GM23338 (cell line): ENCODE measurements around the gene SRCAP.

ENCODE experiments used
- CREB1 ChIP-seq: fragments of 250-450 bp; sonication (Bioruptor Pico); IDR thresholded peaks from 2 replicates; pipeline ENCODE4 v1.5.0; 2020; ENCODE audit warnings: low read depth, mild to moderate bottlenecking, moderate library complexity
- CTCF ChIP-seq, 2 experiments: fragments of 200-600 bp in 1 of 2; sonication (generic) in 1 of 2; conservative IDR thresholded peaks; 2 replicates each; pipeline versions ENCODE4 v1.5.1 to v1.6.1; 2016 to 2017; ENCODE audit warnings: antibody characterized with exemption in 2 of 2, low read depth in 2 of 2, mild to moderate bottlenecking in 2 of 2, moderate library complexity in 1 of 2
- ETS1 ChIP-seq: IDR thresholded peaks from 2 replicates; pipeline ENCODE4 v1.6.1; 2016; ENCODE audit warnings: antibody characterized with exemption
- EZH2 ChIP-seq: fragments of 200-600 bp; sonication (generic); IDR thresholded peaks from one replicate; pipeline ENCODE4 v1.8.0; 2017; ENCODE audit warnings: antibody characterized with exemption, mild to moderate bottlenecking, low read depth; ENCODE audit not compliant: unreplicated experiment
- EZH2phosphoT487 ChIP-seq: fragments of 200-600 bp; sonication (generic); IDR thresholded peaks from one replicate; pipeline ENCODE4 v1.8.1; 2018; ENCODE audit warnings: antibody characterized with exemption; ENCODE audit not compliant: unreplicated experiment
- JUNB ChIP-seq: IDR thresholded peaks from one replicate; pipeline ENCODE4 v1.6.1; 2016; ENCODE audit warnings: antibody characterized with exemption; ENCODE audit not compliant: unreplicated experiment
- NANOG ChIP-seq: IDR thresholded peaks from 2 replicates; pipeline ENCODE4 v1.6.1; 2016; ENCODE audit warnings: antibody characterized with exemption, borderline replicate concordance
- POLR2AphosphoS5 ChIP-seq: IDR thresholded peaks from 2 replicates; pipeline ENCODE4 v1.6.1; 2016; ENCODE audit warnings: antibody characterized with exemption, low read depth
- STAT1 ChIP-seq: IDR thresholded peaks from one replicate; pipeline ENCODE4 v1.6.1; 2016; ENCODE audit warnings: antibody characterized with exemption; ENCODE audit not compliant: unreplicated experiment
- ZNF331 ChIP-seq: fragments of 250-450 bp; sonication (Bioruptor Pico); IDR thresholded peaks from 2 replicates; pipeline ENCODE4 v1.5.0; 2020; ENCODE audit warnings: low read depth, mild to moderate bottlenecking, moderate library complexity
- TF ChIP-seq, protein P1 (sequence below): IDR thresholded peaks from one replicate; pipeline ENCODE4 v1.6.1; 2018; ENCODE audit warnings: antibody characterized with exemption; ENCODE audit not compliant: unreplicated experiment
- TF ChIP-seq, protein P2 (sequence below): fragments of 250-450 bp; sonication (Bioruptor Pico); IDR thresholded peaks from 2 replicates; pipeline ENCODE4 v1.5.0; 2020; ENCODE audit warnings: mild to moderate bottlenecking, moderate library complexity

GRCh38 chr16:30658731-30659506 is 40.1 kb upstream of the SRCAP start:
- 0 out of 4 replicates have a peak, but pooled peaks of 1 of the 2 experiments have one; percentile 16 for TF ChIP-seq CTCF (conservative IDR thresholded peaks at IDR 0.05; ENCODE audit: low read depth in 2 of 2)
- TF ChIP-seq POLR2AphosphoS5, result no peak
- no peak for TF ChIP-seq EZH2phosphoT487
- no peak for TF ChIP-seq EZH2
- TF ChIP-seq JUNB, result no peak
- TF ChIP-seq NANOG, result no peak
- TF ChIP-seq CREB1 (CRISPR knock-in tag), result no peak
- no peak for TF ChIP-seq ETS1
- TF ChIP-seq, protein P1, sequence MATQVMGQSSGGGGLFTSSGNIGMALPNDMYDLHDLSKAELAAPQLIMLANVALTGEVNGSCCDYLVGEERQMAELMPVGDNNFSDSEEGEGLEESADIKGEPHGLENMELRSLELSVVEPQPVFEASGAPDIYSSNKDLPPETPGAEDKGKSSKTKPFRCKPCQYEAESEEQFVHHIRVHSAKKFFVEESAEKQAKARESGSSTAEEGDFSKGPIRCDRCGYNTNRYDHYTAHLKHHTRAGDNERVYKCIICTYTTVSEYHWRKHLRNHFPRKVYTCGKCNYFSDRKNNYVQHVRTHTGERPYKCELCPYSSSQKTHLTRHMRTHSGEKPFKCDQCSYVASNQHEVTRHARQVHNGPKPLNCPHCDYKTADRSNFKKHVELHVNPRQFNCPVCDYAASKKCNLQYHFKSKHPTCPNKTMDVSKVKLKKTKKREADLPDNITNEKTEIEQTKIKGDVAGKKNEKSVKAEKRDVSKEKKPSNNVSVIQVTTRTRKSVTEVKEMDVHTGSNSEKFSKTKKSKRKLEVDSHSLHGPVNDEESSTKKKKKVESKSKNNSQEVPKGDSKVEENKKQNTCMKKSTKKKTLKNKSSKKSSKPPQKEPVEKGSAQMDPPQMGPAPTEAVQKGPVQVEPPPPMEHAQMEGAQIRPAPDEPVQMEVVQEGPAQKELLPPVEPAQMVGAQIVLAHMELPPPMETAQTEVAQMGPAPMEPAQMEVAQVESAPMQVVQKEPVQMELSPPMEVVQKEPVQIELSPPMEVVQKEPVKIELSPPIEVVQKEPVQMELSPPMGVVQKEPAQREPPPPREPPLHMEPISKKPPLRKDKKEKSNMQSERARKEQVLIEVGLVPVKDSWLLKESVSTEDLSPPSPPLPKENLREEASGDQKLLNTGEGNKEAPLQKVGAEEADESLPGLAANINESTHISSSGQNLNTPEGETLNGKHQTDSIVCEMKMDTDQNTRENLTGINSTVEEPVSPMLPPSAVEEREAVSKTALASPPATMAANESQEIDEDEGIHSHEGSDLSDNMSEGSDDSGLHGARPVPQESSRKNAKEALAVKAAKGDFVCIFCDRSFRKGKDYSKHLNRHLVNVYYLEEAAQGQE, result no peak
- TF ChIP-seq STAT1, result no peak
- TF ChIP-seq, protein P2, sequence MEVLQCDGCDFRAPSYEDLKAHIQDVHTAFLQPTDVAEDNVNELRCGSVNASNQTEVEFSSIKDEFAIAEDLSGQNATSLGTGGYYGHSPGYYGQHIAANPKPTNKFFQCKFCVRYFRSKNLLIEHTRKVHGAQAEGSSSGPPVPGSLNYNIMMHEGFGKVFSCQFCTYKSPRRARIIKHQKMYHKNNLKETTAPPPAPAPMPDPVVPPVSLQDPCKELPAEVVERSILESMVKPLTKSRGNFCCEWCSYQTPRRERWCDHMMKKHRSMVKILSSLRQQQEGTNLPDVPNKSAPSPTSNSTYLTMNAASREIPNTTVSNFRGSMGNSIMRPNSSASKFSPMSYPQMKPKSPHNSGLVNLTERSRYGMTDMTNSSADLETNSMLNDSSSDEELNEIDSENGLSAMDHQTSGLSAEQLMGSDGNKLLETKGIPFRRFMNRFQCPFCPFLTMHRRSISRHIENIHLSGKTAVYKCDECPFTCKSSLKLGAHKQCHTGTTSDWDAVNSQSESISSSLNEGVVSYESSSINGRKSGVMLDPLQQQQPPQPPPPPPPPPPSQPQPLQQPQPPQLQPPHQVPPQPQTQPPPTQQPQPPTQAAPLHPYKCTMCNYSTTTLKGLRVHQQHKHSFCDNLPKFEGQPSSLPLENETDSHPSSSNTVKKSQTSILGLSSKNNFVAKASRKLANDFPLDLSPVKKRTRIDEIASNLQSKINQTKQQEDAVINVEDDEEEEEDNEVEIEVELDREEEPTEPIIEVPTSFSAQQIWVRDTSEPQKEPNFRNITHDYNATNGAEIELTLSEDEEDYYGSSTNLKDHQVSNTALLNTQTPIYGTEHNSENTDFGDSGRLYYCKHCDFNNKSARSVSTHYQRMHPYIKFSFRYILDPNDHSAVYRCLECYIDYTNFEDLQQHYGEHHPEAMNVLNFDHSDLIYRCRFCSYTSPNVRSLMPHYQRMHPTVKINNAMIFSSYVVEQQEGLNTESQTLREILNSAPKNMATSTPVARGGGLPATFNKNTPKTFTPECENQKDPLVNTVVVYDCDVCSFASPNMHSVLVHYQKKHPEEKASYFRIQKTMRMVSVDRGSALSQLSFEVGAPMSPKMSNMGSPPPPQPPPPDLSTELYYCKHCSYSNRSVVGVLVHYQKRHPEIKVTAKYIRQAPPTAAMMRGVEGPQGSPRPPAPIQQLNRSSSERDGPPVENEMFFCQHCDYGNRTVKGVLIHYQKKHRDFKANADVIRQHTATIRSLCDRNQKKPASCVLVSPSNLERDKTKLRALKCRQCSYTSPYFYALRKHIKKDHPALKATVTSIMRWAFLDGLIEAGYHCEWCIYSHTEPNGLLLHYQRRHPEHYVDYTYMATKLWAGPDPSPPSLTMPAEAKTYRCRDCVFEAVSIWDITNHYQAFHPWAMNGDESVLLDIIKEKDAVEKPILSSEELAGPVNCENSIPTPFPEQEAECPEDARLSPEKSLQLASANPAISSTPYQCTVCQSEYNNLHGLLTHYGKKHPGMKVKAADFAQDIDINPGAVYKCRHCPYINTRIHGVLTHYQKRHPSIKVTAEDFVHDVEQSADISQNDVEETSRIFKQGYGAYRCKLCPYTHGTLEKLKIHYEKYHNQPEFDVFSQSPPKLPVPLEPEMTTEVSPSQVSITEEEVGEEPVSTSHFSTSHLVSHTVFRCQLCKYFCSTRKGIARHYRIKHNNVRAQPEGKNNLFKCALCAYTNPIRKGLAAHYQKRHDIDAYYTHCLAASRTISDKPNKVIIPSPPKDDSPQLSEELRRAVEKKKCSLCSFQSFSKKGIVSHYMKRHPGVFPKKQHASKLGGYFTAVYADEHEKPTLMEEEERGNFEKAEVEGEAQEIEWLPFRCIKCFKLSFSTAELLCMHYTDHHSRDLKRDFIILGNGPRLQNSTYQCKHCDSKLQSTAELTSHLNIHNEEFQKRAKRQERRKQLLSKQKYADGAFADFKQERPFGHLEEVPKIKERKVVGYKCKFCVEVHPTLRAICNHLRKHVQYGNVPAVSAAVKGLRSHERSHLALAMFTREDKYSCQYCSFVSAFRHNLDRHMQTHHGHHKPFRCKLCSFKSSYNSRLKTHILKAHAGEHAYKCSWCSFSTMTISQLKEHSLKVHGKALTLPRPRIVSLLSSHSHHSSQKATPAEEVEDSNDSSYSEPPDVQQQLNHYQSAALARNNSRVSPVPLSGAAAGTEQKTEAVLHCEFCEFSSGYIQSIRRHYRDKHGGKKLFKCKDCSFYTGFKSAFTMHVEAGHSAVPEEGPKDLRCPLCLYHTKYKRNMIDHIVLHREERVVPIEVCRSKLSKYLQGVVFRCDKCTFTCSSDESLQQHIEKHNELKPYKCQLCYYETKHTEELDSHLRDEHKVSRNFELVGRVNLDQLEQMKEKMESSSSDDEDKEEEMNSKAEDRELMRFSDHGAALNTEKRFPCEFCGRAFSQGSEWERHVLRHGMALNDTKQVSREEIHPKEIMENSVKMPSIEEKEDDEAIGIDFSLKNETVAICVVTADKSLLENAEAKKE, result no peak
- TF ChIP-seq ZNF331 (CRISPR knock-in tag), result no peak
